Lower lobe of right lung (tissue), 2 donors: Measurements from ENCODE around the gene NTM. TPM values are rescaled to one million over a fixed set of nuclear protein-coding genes. Genes with fewer than 3 reads are reported as not detected.

Source experiments
- ATAC-seq, 2 donors: fragments of 200-7000 bp; cut with Tn5 transposase; one replicate each; pipeline ENCODE4 v1.9.1; 2020 to 2022; ENCODE audit warnings: mild to moderate bottlenecking in 2 of 2, moderate library complexity in 2 of 2
- DNase-seq: peaks from one replicate; pipeline ENCODE4 v3.0.0-alpha.2; 2020
- H3K27ac ChIP-seq: fragments of 200-600 bp; one replicate; pipeline ENCODE4 v1.8.0; 2022
- H3K27me3 ChIP-seq: fragments of 200-600 bp; one replicate; pipeline ENCODE4 v1.8.0; 2022; ENCODE audit warnings: low read depth
- H3K36me3 ChIP-seq: fragments of 200-600 bp; one replicate; pipeline ENCODE4 v1.8.0; 2022; ENCODE audit warnings: mild to moderate bottlenecking
- H3K4me1 ChIP-seq: fragments of 200-600 bp; one replicate; pipeline ENCODE4 v1.8.0; 2022
- H3K4me3 ChIP-seq: fragments of 200-600 bp; one replicate; pipeline ENCODE4 v1.8.0; 2022; ENCODE audit warnings: mild to moderate bottlenecking
- H3K9me3 ChIP-seq: fragments of 200-600 bp; one replicate; pipeline ENCODE4 v1.8.0; 2022
- intact Hi-C: fragments of 100-400 bp; cut with DNase I; formaldehyde crosslinking; loops from one replicate; pipeline ENCODE4 v1.11.0; 2022
- total RNA-seq: library from RNA; stranded (reverse); fragmentation: NEBNext Ultra II Directional; extraction: Animal tissue kit (Norgen Biotek cat#: 25700); gene quantifications from one replicate; pipeline ENCODE4 v1.2.1, GENCODE V29; 2021
- TF ChIP-seq, protein P1 (sequence below): fragments of 200-600 bp; IDR thresholded peaks from one replicate; pipeline ENCODE4 v1.8.0; 2022; ENCODE audit warnings: antibody characterized with exemption, mild to moderate bottlenecking
- donor health status: DM: no; HTN: yes; CAD: no; lungs with severe emphysema.

NTM gene
- total RNA-seq, 1 donor from 2014 or later: 2.3 TPM

DNA sequence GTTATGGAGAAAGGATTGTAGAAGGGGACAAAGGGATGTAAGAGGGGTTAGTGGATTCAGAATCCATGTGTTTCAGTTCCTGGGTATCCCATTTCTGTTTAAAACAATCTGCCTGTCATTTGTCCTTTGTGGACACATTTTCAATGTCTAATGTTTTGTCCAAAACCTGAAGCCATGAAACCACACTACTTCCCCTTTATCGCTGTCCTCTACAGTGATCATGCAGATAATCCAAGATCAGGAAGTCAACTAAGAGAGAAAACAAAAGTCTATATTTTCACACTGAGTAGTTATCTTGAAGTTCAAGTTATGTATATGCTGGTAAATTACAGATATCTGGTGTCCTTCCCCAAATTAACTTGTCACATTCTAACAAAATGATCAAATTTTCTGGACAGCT, 457.0 kb downstream of the NTM start:
- peak in 1 of 2 donors; percentile 51 for ATAC-seq
- no peaks in the 10 kb centered on the region for H3K9me3 ChIP-seq

DNA sequence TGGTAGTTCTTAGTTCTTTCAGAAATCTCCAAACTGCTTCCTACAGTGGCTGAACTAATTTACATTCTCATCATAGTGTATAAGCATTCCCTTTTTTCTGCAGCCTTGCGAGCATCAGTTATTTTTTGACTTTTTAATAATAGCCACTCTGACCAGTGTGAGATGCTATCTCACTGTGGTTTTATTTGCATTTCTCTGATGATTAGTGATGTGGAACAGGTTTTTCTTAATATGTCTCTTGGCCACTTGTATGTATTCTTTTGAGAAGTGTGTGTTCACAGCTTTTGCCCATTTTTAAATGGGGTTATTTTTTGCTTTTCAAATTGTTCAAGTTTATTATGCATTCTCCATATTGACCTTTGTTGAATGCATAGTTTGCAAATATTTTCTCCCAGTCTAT, 459.3 kb downstream of the NTM start:
- DNase-seq (no peak), ATAC-seq (no peak)
- Histone ChIP-seq H3K36me3 (no peaks in the 10 kb centered on the region), H3K4me3 (no peak overlapping the region), H3K4me1 (no peaks in the 10 kb centered on the region), H3K9me3 (no peaks in the 10 kb centered on the region), H3K27ac (no peak overlapping the region), H3K27me3 (no peaks in the 10 kb centered on the region)
- TF ChIP-seq, protein P1, sequence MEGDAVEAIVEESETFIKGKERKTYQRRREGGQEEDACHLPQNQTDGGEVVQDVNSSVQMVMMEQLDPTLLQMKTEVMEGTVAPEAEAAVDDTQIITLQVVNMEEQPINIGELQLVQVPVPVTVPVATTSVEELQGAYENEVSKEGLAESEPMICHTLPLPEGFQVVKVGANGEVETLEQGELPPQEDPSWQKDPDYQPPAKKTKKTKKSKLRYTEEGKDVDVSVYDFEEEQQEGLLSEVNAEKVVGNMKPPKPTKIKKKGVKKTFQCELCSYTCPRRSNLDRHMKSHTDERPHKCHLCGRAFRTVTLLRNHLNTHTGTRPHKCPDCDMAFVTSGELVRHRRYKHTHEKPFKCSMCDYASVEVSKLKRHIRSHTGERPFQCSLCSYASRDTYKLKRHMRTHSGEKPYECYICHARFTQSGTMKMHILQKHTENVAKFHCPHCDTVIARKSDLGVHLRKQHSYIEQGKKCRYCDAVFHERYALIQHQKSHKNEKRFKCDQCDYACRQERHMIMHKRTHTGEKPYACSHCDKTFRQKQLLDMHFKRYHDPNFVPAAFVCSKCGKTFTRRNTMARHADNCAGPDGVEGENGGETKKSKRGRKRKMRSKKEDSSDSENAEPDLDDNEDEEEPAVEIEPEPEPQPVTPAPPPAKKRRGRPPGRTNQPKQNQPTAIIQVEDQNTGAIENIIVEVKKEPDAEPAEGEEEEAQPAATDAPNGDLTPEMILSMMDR: no peak
- intact Hi-C loops: no loop called here

More for the DNA sequence above, 457.0 kb downstream of the NTM start:
- no peaks in the 10 kb centered on the region for H3K4me1 ChIP-seq
- H3K36me3 ChIP-seq: no peaks in the 10 kb centered on the region
- intact Hi-C loops: no loop called here
- H3K27ac ChIP-seq: no peak overlapping the region
- TF ChIP-seq, protein P1: no peak
- DNase-seq: no peak
- no peak overlapping the region for H3K4me3 ChIP-seq
- H3K27me3 ChIP-seq: no peaks in the 10 kb centered on the region

DNA sequence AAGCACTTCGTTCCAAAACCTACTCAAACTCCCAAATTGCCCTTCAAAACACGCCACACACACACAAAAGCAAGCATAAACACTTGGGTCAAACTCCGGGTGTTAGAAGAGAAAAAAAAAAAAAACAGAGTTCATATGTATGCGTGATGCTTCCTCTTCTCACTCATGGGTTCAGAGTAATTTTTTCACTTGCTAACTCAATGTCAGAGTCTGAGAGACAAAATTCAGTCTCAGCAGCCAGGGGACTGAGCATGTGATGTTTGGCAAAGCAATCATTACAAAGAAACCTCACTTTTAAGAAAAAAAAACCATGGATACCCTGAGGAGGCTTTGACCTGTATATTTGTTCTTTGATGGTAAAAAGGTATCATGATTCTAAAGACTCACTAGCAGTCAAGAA, 461.7 kb downstream of the NTM start:
- ATAC-seq (no peak), DNase-seq (no peak)
- Histone ChIP-seq H3K9me3 (no peaks in the 10 kb centered on the region), H3K27me3 (no peaks in the 10 kb centered on the region), H3K36me3 (no peaks in the 10 kb centered on the region), H3K4me3 (no peak overlapping the region), H3K27ac (no peak overlapping the region), H3K4me1 (no peaks in the 10 kb centered on the region)
- TF ChIP-seq, protein P1: no peak
- intact Hi-C loops: no loop called here

DNA sequence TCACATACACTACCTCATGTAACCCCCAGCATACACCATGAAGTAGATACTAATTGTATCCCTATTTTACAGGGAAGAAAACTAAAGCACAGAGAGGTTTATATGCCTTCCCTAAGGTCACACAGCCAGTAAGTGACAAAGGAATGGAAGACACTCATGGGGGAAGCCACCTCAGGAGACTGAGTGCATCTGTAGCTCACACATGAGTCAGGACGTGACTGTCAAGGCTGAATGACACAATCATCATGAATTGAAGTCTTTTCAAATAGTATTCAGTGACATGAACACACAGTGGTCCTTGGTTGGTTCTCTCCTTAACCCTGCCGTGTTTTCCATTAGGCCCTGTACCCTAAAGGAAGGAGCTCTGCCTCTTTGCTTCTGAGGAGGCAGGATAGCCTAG, 463.0 kb downstream of the NTM start:
- Histone ChIP-seq H3K4me3 (no peak overlapping the region), H3K27me3 (no peaks in the 10 kb centered on the region), H3K27ac (no peak overlapping the region), H3K4me1 (no peaks in the 10 kb centered on the region), H3K9me3 (no peaks in the 10 kb centered on the region), H3K36me3 (no peaks in the 10 kb centered on the region)
- ATAC-seq: no peak
- TF ChIP-seq, protein P1: no peak
- intact Hi-C loops: no loop called here
- no peak for DNase-seq

DNA sequence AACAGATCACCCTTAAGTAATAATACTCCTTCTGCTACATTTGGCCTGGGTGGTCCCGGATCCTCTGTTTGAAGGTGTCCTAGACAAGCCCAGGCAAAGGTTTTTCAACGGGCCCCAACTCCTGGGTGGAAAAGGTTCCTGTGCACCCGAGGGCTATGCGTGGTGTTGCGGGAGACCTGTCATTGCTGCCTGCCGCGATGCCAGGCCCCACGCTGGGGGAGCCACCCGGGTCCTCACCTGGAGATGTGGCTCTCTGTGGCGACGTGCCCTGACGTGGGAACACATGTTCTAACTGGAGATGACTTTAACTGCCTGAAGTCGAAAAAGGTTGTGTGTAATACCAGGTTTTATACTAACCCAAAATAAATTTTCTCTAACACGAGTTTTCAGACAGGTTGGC, 467.1 kb downstream of the NTM start:
- intact Hi-C loops: no loop called here
- TF ChIP-seq, protein P1: no peak
- no peaks in the 10 kb centered on the region for H3K36me3 ChIP-seq
- no peak overlapping the region for H3K4me3 ChIP-seq
- DNase-seq (no peak), ATAC-seq (no peak)
- no peak overlapping the region for H3K27ac ChIP-seq
- no peaks in the 10 kb centered on the region for H3K27me3 ChIP-seq
- no peaks in the 10 kb centered on the region for H3K9me3 ChIP-seq
- H3K4me1 ChIP-seq: peaks cover 13% of the 10 kb centered on the region

DNA sequence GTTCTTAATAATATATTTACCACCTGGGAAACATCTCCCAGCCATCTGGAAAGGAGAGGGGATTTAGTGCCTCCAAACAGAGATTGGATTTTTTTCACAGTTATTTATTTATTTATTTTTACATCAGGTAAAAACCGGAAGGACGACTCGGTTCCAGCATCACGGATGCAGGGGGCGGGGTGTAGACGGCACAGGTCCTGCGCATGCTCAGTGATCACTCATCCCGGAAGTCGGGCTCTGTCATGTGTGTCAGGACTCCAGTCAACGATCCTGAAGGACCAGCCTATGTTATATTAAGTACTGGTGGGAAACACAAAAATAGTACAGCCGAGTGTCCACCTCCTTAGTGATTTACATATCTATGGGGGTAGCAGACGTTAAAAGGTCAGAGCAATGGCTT, 467.6 kb downstream of the NTM start:
- Histone ChIP-seq H3K27ac (no peak overlapping the region), H3K36me3 (no peaks in the 10 kb centered on the region), H3K9me3 (no peaks in the 10 kb centered on the region), H3K4me1 (peaks cover 13% of the 10 kb centered on the region), H3K4me3 (no peak overlapping the region), H3K27me3 (no peaks in the 10 kb centered on the region)
- TF ChIP-seq, protein P1: no peak
- ATAC-seq (no peak), DNase-seq (no peak)
- intact Hi-C loops: no loop called here
